NCI-H2081 treated with DMSO at 0.1 percent for 48 hours (cell line): ENCODE results near the gene LACTB.

ENCODE experiments used
- DNase-seq: peaks from one replicate; lab custom pipeline; 2025; lab: John Stamatoyannopoulos, UW

Gene LACTB

GRCh38 chr15:63121382-63122001, at the start of gene LACTB:
Gene LACTB (plus strand): TSS chr15:63121861. CDS start chr15:63121872, 11 bp downstream.
- DNase-seq = no peak

DNA sequence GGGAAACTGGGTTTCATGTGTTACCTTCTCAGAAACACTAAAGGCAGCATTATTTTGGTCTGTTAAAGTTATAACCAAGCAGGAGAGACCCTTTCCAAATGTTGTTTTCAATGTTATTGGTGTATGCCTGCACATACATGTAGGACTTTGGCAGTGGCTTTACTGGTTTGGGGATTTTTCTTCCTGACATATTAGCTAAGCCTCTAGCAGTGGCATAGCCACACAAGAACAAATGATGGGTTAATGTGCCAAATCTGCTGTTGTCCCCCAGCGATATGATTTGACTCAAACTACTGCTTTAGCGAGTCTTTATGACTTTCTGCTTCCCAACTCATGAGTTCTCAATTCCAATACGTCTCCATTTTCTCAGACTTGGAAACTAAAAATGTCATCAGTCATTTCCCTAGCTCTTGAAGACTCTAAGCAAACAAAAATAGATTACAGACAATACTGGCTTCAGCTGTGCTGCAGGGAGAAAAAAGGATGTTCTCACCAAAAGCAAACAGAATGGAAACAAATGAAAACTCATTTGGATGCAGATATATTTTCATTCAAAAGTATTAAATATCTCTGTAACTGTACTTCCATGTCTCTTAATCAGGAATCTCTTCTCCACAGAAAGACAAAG, 49.5 kb upstream of the LACTB start:
- no peak for DNase-seq

DNA sequence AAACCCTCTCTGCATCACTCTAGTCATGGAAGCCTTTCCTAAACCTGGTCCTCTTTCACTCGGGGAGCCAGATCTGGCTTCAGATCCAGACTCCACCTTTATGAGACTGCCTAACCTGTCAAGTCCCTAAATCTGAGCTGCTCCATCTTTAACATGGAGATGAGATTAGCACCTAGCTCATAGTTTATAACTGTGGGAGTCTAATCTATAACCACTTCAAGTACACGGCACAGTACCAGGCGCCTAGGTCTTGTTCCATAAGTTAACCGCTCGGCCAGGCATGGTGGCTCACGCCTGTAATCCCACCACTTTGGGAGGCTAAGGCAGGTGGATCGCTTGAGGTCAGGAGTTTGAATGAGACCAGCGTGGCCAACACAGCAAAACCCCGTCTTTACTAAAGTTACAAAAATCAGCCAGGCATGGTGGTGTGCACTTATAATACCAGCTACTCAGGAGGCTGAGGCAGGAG, 48.8 kb upstream of the LACTB start:
- DNase-seq = no peak

DNA sequence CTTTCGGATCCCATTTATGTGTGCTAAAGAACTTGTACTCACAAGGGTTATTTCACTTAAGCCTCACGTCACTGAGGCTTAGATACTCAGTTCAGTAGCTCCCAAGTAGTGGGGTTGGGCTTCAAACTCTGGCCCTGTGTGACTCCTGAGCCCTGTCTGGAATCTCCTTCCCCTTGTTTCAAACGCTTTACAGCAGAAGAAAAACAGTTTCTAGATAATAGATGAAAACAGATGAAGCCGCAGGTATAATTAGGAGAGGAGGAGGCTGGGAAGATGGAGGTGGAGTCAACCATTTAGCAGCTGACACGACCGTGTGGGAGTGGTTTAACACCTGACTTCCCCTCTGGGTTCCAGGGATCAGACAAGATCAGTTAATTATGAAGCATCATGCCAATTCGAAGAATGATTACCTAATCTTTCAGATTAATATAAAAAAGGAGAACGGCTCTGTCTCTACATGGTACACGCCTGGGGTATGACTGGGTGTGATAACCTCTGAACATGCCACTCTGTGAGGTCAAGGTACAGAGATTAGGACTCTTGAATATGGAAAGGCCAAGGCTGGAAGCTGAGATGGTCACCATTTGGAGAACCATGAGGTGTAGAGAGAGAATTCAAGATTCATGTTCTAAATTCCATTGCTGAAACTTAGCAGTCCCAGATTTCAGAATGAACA, 48.0 kb upstream of the LACTB start:
- no peak for DNase-seq

GRCh38 chr15:63075015-63075983, 46.4 kb upstream of the LACTB start:
- no peak for DNase-seq

GRCh38 chr15:63075984-63076713, 45.5 kb upstream of the LACTB start:
- no peak for DNase-seq

DNA sequence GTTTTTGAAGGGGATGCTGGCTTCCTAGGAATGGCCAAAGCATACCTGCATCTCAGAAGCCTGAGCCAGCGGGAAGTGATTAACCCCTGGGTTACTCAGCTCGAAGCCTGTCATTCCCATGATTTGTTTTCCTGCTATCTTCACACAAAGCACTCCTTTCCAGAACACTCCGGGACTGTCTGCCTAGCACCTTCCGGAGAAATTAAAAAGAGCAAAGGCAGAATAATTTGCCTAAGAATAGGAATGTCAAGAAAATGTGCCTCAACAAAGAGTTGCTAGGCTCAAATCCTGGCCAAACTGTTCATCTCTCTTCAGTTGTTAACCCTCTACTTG, 45.0 kb upstream of the LACTB start:
- DNase-seq = no peak

GRCh38 chr15:63077952-63078351, 43.7 kb upstream of the LACTB start:
- DNase-seq = no peak

DNA sequence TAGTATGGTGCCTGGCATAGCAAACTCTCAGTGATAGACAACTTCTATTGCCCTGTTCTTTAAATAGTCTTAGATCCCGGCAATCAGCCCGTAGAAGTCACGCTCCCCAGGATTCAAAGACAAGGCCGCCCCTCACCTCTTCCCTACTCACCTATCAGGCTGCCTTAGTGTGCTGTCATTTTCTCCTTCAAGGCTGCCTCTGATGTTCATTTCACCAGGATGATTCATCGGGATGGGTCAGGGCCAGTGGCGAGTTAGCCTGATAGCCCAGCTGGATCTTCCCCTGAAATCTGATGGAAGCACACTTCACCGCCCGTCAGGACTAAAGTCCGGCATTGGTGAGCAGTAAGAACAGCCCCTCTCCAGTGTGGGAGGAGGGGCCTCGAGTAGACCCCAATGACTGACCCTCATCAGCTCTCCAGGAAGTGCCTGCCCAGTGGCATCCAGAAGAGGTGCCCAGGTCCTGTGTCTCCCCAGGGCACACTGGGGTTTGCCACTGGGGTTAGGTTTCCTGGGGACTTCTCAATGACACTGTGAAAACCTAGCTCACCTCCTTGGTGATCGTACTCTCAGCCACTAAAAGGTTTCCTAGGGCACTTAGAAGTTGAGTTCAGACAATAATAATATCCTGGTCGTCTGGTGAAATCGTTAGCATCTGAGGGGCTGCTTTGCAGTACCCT, 41.6 kb upstream of the LACTB start:
- DNase-seq = no peak

DNA sequence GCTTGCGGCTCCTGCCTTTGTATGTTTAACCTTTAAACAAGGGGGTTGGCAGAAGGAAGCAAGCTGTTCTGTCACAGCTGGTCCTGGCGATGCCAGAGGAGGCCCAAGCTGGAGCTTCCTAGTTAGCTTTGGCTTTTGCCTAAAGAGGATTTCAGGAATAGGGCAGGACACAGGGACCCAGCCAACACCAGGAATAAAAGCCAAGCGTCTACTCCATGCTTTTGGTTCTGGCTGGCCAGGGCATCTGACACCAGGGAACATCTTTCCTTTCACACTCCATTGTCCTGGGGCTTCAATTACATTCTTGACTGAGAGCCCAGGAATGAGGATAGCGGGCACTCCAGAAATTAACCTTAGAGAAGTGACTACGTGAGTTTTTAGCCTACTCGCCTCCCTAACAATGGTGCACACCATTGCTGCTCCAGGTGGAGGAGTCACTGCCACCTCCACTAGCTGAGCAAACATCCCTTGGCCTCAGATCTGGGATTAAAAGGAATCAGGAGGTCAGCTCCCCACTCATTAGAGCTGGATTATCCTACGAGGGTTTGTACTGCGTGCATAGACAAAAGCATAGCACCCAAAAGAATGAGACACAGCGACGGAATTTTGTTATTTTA, 40.9 kb upstream of the LACTB start:
- no peak for DNase-seq

DNA sequence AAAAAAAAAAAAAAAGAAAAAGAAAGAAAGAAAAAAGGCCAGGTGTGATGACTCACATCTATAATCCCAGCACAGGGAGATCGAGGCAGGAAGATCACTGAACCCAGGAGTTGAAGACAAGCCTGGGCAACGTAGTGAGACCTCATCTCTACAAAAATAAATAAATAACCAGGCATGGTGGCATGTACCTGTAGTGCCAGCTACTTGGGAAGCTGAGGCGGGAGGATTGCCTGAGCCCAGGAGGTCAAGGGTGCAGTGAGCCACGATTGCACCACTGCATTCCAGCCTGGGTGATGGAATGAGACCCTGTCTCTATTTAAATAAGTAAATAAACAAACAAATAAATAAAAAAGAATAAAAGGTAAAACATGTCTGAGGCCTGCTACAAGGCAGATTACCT, 39.3 kb upstream of the LACTB start:
- DNase-seq = no peak

- DNase-seq = no peak
Observed at GRCh38 chr15:63083044-63083443, 38.6 kb upstream of the LACTB start.

GRCh38 chr15:63083541-63083940, 38.1 kb upstream of the LACTB start:
- DNase-seq = no peak

DNA sequence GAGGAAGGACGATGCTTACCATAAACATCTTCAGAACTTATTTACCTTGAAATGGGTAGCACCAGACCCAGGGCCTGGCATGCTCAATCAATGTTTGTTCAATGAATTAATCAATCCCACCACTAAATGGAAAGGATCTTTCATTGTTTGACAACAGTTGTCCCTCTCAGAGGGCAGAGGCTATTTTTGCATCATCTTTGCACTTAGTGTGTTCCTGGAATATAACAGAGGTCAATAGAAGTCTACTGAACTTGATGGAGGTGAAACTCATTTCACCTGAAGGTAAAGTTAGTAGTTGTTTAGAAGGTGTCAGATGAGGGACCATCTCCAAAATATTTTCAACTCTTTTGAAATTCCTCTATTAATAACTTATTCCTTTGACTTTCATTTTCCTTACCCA, 36.9 kb upstream of the LACTB start:
- DNase-seq = no peak

GRCh38 chr15:63085289-63085688, 36.4 kb upstream of the LACTB start:
- no peak for DNase-seq

DNA sequence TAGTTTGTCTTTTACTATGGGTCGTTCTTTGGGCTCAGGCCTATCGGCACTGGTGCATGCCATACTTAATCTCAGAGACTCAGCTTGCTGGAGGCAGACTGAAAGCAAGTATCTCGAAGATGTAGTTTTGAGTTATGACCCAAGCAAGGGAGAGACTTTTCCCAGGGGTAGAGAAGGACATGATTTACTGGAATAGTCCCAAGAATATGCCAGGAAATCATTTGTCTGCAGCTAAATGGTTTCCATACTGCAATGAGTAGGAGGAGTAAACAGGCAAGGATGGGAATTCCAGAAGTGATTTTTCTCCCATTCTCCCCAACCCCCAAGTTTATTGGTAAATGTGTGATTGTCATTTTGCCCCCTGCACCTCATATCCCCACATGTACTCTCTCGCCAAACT, 35.4 kb upstream of the LACTB start:
- DNase-seq = no peak

GRCh38 chr15:63086947-63087346, 34.7 kb upstream of the LACTB start:
- no peak for DNase-seq

- DNase-seq = no peak
Observed at GRCh38 chr15:63088533-63089245, 33.0 kb upstream of the LACTB start.

GRCh38 chr15:63089260-63090043, 32.2 kb upstream of the LACTB start:
- DNase-seq = no peak
